Endothelial cell of umbilical vein (primary cell): ENCODE measurements around the gene DIAPH3. TPM values are rescaled to one million over a fixed set of nuclear protein-coding genes. Genes with fewer than 3 reads are reported as not detected.

ENCODE experiments used
- BruUV-seq: library from RNA; stranded (reverse); fragments of 400-500 nt; replicated peaks from 2 replicates; lab custom pipeline; 2021; lab: Mats Ljungman, UMichigan
- CTCF ChIA-PET: fragments of 300-600, 350-600 bp; sonication (Branson Sonifier 250); formaldehyde crosslinking; loops from one replicate; lab custom pipeline; 2021; ENCODE audit warnings: antibody characterized with exemption, inconsistent platforms; lab: Charles Lee
- POLR2A ChIA-PET: fragments of 300-600, 350-600 bp; sonication (Branson Sonifier 250); formaldehyde crosslinking; loops from one replicate; lab custom pipeline; 2021; ENCODE audit warnings: antibody characterized with exemption, inconsistent platforms; lab: Charles Lee
- DNase-seq: peaks from one replicate; pipeline ENCODE4 v3.0.0-alpha.2; 2011; ENCODE audit warnings: low read depth, low spot score
- FAIRE-seq: peaks from 2 replicates; lab custom pipeline; 2011; peaks lifted over from hg19 to GRCh38; lab: Jason Lieb, UNC
- H2AFZ ChIP-seq: 2 replicates; pipeline ENCODE4 v1.6.0; 2012; ENCODE audit warnings: low read depth, low read length, control low read depth, inconsistent platforms
- H3K27ac ChIP-seq: 2 replicates; pipeline ENCODE4 v1.5.1; 2011; ENCODE audit warnings: low read depth, mild to moderate bottlenecking, control low read depth, low read length, moderate library complexity; ENCODE audit not compliant: insufficient read depth
- H3K27me3 ChIP-seq, 2 experiments: 2 replicates each; pipeline versions ENCODE4 v1.6.0 to v1.6.1; 2011; ENCODE audit warnings: low read length in 2 of 2, mixed read lengths in 1 of 2; ENCODE audit not compliant: control insufficient read depth in 2 of 2, insufficient read depth in 2 of 2
- H3K36me3 ChIP-seq, 2 experiments: 2 replicates in 1 of 2; 3 replicates in 1 of 2; pipeline ENCODE4 v1.5.1; 2011; ENCODE audit warnings: low read length in 2 of 2, mild to moderate bottlenecking in 1 of 2, moderate library complexity in 1 of 2; ENCODE audit not compliant: control insufficient read depth in 2 of 2, insufficient read depth in 2 of 2; ENCODE audit errors: extremely low read depth in 1 of 2
- H3K4me1 ChIP-seq: 3 replicates; pipeline ENCODE4 v1.5.1; 2011; ENCODE audit warnings: mild to moderate bottlenecking, low read length; ENCODE audit not compliant: control insufficient read depth, insufficient read depth; ENCODE audit errors: extremely low read depth
- H3K4me2 ChIP-seq: 2 replicates; pipeline ENCODE4 v1.6.1; 2011; ENCODE audit warnings: low read length, control low read depth, mixed read lengths; ENCODE audit not compliant: insufficient read depth
- H3K4me3 ChIP-seq, 3 experiments: fragments of 200-600 bp in 1 of 3; sonication (generic), shearing (Covaris generic) in 1 of 3; replicated peaks in 1 of 3; 2 replicates each; pipeline ENCODE4 v1.5.1; 2011 to 2016; ENCODE audit warnings: control low read depth in 3 of 3, low read length in 3 of 3, mild to moderate bottlenecking in 2 of 3, inconsistent platforms in 1 of 3, low read depth in 1 of 3, moderate library complexity in 1 of 3; ENCODE audit not compliant: insufficient read depth in 1 of 3
- H3K79me2 ChIP-seq: 2 replicates; pipeline ENCODE4 v1.6.0; 2012; ENCODE audit warnings: low read length, inconsistent platforms; ENCODE audit not compliant: control insufficient read depth, insufficient read depth
- H3K9ac ChIP-seq: replicated peaks from 2 replicates; pipeline ENCODE3; 2011; ENCODE audit warnings: low read length, control low read depth; ENCODE audit not compliant: insufficient read depth; ENCODE audit errors: extremely low read depth
- H3K9me1 ChIP-seq: replicated peaks from 3 replicates; pipeline ENCODE4 v1.6.0; 2011; ENCODE audit warnings: mild to moderate bottlenecking, low read length; ENCODE audit not compliant: control insufficient read depth, insufficient read depth; ENCODE audit errors: extremely low read depth
- H3K9me3 ChIP-seq: replicated peaks from 2 replicates; pipeline ENCODE4 v1.5.1; 2012; ENCODE audit warnings: low read length, inconsistent platforms; ENCODE audit not compliant: control insufficient read depth, insufficient read depth
- H4K20me1 ChIP-seq: replicated peaks from 2 replicates; pipeline ENCODE3; 2011; ENCODE audit warnings: mild to moderate bottlenecking, low read length; ENCODE audit not compliant: control insufficient read depth, insufficient read depth; ENCODE audit errors: extremely low read depth
- CTCF ChIP-seq, 2 donors: IDR thresholded peaks; 1 replicate in 1 of 2; 2 replicates in 1 of 2; pipeline ENCODE4 v1.5.1; 2011; ENCODE audit warnings: low read length in 2 of 2, mild to moderate bottlenecking in 2 of 2, moderate library complexity in 2 of 2, control low read depth in 1 of 2, inconsistent platforms in 1 of 2, low read depth in 1 of 2; ENCODE audit not compliant: insufficient read depth in 1 of 2; ENCODE audit errors: extremely low read depth in 1 of 2
- FOS ChIP-seq: IDR thresholded peaks from 2 replicates; pipeline ENCODE4 v1.6.1; 2011; ENCODE audit warnings: mild to moderate bottlenecking, low read length, moderate library complexity, borderline replicate concordance; ENCODE audit not compliant: insufficient read depth
- GATA2 ChIP-seq: IDR thresholded peaks from 2 replicates; pipeline ENCODE4 v1.7.0; 2011; ENCODE audit warnings: low read depth, mild to moderate bottlenecking, moderate library complexity, mixed read lengths, low read length; ENCODE audit not compliant: insufficient read length, insufficient read depth
- POLR2A ChIP-seq: IDR thresholded peaks from 2 replicates; pipeline ENCODE4 v1.6.1; 2012; ENCODE audit warnings: low read depth, mild to moderate bottlenecking, control low read depth, low read length
- POLR2AphosphoS5 ChIP-seq: IDR thresholded peaks from 2 replicates; pipeline ENCODE4 v1.6.1; 2012; ENCODE audit warnings: low read depth, mild to moderate bottlenecking, control low read depth, low read length, moderate library complexity; ENCODE audit not compliant: insufficient read depth
- dilution Hi-C: fragments of 300-500 bp; cut with MboI; formaldehyde crosslinking; loops from one replicate; pipeline ENCODE4 v1.15.0; 2019; ENCODE audit warnings: low sequenced_read_pairs; ENCODE audit not compliant: extremely low pct_ligation_motif_present
- intact Hi-C: fragments of 100-400 bp; cut with micrococcal nuclease; formaldehyde crosslinking; loops from one replicate; pipeline ENCODE4 v1.10.0; 2022
- polyA plus RNA-seq, 4 experiments: library from polyadenylated mRNA; depleted of rRNA in 3 of 4; stranded (reverse) in 3 of 4; unstranded in 1 of 4; fragments of >200 nt; gene quantifications; 2 replicates each; pipeline versions ENCODE4 v1.2.1 to v1.2.3, GENCODE V29; 2011 to 2012; ENCODE audit warnings: missing spikeins in 1 of 4
- total RNA-seq: library from RNA; stranded (reverse); gene quantifications from 2 replicates; pipeline ENCODE4 v1.2.3, GENCODE V29; 2021

The DIAPH3 gene
- total and polyA plus RNA-seq, 2 donors (not counting 3 experiments of a cell fraction or from before 2014, with no cell fraction given), result 9.9 to 44.0 TPM

GRCh38 chr13:59776924-59777690, 386.6 kb downstream of the DIAPH3 start:
- no TSS peak for BruUV-seq

More at GRCh38 chr13:59776924-59777690, 386.6 kb downstream of the DIAPH3 start:
- Histone ChIP-seq H3K36me3 (no peaks in the 10 kb centered on the region), H3K27ac (peak overlapping the region; percentile 38), H3K27me3 (no peaks in the 10 kb centered on the region), H3K9me3 (no peaks in the 10 kb centered on the region), H2AFZ (peak overlapping the region; percentile 48), H3K4me2 (peak overlapping the region; percentile 59), H3K9me1 (no peaks in the 10 kb centered on the region), H3K4me3 (no peak overlapping the region), H3K79me2 (no peaks in the 10 kb centered on the region), H4K20me1 (no peaks in the 10 kb centered on the region), H3K4me1 (peaks cover 12% of the 10 kb centered on the region), H3K9ac (no peak overlapping the region)
- ChIA-PET POLR2A (no interaction called here), CTCF (interaction anchor here (0.8 to 1.5 kb wide), 5 partner anchors 24 to 654 kb away, joined by 3 to 5 read pairs (median 4); no protein-coding TSS in a partner anchor)
- intact Hi-C loops (loop anchor here (2.0 to 10.0 kb wide), 3 partner anchors 130 to 658 kb away; partner anchors contain the start of gene TDRD3), dilution Hi-C loops (no loop called here)
- TF ChIP-seq POLR2AphosphoS5, result no peak
- no peak for TF ChIP-seq CTCF (IDR thresholded peaks at IDR 0.05; ENCODE audit: extremely low read depth in 1 of 2, insufficient read depth in 1 of 2, low read depth in 1 of 2, low read length in 2 of 2)
- TF ChIP-seq POLR2A, result no peak
- TF ChIP-seq FOS, result peak; percentile 81
- TF ChIP-seq GATA2, result peak; percentile 94
- FAIRE-seq (peak; percentile 78), DNase-seq (peak; percentile 75)
